GM19023 (cell line): ENCODE results near the gene HLA-DPA1.
"Not testable (repeated sequence)": the region's sequence is repeated elsewhere in the genome, so short reads cannot be mapped to it uniquely, and the experiment has no call there.

Experiments used
- ATAC-seq: cut with Tn5 transposase; IDR thresholded peaks from one replicate; pipeline ENCODE4 v1.9.1; 2021; ENCODE audit warnings: mild to moderate bottlenecking, moderate library complexity; ENCODE audit not compliant: unreplicated experiment

Gene HLA-DPA1

DNA sequence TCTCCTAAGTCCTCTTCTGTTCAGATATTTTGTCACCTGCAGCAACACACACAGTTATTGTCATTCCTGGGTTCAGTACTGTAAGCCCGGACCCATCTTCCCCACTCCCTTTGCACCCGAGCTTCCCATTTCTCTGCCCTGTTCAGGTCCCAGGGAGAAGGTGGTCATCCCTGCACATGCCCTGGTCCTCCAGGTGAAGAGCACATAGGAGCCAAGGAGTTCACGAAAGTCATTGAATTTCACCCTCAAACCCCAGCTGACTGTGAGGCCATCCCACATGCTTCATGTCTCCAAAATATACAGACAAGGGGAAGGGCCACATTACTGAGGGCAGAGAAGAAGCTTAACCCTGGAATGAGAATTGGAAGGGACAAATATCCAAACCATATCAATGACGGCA lies 8.1 kb downstream of the HLA-DPA1 start:
- no peak for ATAC-seq

- no peak for ATAC-seq
Measured at GRCh38 chr6:33064723-33065122, 8.7 kb downstream of the HLA-DPA1 start.

GRCh38 chr6:33063435-33063834 lies 10.0 kb downstream of the HLA-DPA1 start:
- ATAC-seq, result not testable (repeated sequence)

- no peak for ATAC-seq
Measured at GRCh38 chr6:33061987-33062386, 11.5 kb downstream of the HLA-DPA1 start.

DNA sequence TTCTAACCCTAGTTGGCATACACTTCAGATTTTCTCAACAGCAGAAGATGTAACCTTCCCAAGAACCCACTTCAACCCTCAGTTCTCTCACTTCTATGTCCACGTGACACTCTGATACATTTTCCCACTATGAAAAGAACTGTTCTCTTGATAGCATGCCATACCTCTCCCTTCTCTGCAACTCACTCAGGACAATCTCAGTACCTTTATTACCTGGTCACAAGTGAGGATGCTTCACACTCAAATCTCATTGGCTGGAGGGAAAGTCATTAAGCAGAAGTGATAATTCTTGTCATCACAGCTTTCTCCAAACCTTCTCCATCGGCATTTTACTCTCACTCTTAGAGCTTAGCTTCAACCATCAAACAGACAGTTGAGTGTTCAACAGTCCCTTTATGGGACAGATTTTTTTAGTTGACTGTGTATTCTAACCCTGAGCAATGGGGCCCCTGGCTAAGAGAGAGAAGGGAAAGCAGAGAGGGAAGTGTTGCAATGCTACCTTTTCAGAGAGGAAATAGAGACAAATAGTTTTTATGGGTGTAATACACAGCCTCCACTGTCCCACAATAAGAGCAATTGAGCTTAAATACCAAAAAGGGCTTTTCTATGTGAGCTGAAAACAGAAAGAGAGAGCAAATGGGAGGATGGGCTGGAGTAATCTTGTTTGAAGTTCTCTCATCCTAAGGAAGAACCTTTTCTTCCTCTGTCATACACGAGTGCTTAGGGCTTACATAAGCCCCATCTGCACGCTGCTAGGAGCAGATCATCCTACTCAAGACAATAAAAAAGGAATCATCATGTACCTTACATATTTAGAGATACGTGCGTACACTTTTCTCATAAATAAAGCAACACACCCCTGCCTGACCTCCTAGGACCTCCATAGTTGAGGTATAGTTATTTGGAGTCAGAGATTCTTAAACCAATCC lies 16.0 kb downstream of the HLA-DPA1 start:
- ATAC-seq, result no peak

DNA sequence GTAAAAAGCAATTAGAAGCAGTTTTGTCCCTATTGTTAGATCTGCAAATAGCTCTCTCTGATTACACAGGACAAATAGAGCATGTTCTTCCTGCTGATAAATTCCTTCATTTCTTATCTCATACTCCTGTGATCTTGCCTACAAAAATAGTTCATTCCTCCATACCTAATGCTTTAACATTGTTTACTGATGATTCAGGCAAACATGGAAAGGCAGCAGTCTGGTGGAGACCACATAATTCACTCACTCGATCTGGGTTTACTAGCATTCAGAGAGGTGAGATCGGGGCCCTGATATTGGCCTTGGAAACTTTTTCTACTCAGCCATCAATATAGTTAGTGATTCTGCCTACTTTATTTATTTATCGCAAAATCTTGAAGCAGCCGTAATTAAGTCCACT lies 20.2 kb downstream of the HLA-DPA1 start:
- no peak for ATAC-seq

DNA sequence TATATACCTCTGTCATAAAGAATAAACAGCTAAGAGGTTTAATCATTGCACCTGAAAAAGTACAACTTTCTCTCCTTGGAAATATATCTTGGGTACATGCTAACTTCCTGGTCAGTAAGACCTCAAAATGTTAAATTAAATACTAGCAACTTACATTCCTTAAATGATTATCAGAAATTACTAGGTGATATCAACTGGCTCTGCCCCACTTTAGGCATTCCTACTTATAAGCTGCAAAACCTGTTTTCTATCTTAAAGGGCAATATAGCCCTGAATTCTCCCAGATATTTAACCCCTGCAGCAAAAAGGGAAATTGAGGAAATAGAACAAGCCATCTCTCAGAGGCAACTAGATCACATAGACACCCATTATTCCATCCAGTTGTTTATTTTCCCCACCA lies 20.8 kb downstream of the HLA-DPA1 start:
- no peak for ATAC-seq

GRCh38 chr6:33050014-33050810 lies 23.2 kb downstream of the HLA-DPA1 start:
- no peak for ATAC-seq

GRCh38 chr6:33049323-33050013 lies 24.0 kb downstream of the HLA-DPA1 start:
- no peak for ATAC-seq

- ATAC-seq, result no peak
Measured at GRCh38 chr6:33040157-33040556, 33.3 kb downstream of the HLA-DPA1 start.

DNA sequence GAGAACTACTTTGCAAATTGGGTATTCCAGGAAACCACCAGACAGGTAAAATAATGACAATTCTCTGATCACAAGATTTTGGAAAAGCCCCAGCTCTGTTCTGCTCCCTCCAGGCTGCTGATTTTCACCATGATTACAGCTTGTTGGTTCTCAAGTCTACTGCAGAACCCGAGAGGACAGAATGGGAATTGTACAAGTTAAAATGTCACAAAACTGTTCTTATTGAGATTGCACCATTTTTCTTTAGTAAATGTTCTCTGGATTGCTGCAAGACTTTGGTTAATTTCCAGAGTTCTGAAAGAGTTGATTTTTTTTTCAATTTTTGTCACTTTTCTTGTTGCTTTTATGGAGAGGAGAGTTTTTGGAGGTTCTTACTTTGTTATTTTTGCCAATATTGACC lies 36.9 kb downstream of the HLA-DPA1 start:
- ATAC-seq, result no peak

- ATAC-seq, result no peak
Measured at GRCh38 chr6:33034554-33034953, 38.9 kb downstream of the HLA-DPA1 start.

DNA sequence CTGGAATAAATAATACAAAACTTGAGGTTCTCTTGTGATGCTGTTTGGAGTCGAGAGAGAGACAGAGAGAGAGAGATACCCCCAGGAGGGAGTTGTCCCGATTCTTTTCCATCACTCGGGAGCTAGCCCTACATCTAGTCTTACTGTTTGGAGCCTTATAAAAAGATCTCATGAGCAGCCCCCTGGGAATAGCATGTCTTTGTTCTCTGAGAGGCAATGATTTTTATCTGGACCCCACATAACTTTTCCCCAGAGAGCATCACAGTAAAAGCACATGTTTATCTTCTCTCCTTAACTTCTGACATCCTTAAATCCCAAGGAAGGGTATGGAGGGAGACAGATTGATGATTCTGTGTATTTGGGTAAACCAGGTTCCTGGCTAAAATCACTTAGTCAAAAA lies 43.2 kb downstream of the HLA-DPA1 start:
- no peak for ATAC-seq

DNA sequence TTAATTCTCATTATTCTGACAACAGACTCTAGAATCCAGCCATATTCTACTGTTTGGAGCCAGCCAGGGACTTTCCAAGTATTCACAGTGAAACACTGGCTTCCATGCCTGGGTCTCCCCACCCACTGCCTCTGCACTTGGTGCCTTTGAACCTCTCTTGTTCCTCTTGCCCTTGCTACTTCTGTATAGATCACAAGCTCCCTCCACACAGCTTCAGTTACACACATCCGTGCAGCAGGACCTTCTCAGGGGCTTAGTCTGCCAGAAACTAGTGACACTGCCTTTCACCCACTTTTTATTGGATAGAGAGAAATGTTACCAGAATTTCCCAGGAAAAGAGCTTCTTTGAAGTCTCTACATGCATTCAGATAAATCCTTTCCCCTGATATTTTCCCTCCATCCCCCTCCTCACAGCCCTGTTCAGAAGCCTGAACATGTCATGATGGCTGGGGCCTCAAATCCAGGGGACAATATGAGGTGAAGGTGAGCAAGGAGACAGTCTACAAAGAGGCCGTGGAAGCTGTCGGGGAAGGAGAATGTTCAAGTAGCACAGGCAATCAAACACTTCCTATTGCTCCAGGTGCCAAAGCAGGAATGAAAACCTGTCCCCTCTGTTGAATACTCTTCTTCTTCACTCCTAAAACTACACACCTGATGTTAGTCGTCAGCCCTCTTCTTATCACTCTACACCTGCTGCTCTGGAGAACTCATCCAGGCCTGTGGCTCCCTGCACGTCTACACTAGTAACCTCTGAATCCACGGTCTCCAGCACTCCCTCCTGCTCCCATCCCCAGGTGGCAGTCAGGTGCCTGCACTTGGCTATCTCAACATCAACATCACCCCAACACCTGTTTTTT lies 43.9 kb downstream of the HLA-DPA1 start:
- ATAC-seq, result peak; percentile 80

DNA sequence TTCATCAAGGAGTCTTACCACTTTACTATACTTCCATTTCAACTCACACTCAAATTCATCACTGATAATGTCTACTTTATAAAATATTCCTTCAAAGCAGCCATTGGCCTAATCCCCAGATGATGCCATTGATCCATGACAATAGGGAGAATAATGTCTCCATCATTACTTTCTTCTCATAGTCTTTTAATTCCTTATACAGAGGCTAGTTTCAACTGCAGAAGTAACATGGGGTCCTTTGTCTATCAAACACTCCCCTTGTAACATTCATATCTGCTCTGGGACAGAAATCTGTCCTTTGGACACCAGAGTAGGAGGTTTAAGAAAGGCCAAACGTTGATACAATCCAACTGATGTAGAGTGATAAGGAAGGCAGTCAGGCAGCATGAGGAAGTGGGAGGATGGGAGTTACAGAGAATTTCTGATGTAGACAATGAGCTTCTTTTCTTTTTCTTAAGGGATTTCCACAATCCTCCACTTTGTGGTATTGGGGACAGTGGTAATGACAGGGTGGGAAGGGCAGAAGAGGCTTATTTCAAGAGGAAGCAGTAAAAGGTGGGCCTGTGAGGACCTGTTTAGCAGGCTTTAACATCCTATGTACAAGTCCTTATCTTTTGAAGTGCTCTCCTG lies 45.1 kb downstream of the HLA-DPA1 start:
- no peak for ATAC-seq

- ATAC-seq, result no peak
Measured at GRCh38 chr6:33024521-33024920, 48.9 kb downstream of the HLA-DPA1 start.

DNA sequence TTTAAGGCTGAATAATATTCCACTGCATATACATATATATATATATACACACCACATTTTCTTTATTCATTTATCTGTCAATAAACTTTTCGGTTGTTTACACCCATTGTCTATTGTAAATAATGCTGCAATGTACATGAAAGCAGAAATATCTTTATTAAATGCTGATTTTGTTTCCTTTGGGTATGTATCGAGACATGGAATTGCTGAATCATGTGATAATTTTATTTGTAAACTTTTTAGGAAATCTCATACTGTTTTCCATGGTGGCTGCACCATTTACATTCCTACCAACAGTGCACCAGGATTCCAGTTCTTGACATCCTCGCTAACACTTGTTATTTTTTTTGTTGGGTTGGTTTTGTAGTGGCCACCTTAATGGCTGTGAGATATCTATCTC lies 49.9 kb downstream of the HLA-DPA1 start:
- no peak for ATAC-seq

- ATAC-seq, result no peak
Measured at GRCh38 chr6:33021917-33022316, 51.5 kb downstream of the HLA-DPA1 start.

DNA sequence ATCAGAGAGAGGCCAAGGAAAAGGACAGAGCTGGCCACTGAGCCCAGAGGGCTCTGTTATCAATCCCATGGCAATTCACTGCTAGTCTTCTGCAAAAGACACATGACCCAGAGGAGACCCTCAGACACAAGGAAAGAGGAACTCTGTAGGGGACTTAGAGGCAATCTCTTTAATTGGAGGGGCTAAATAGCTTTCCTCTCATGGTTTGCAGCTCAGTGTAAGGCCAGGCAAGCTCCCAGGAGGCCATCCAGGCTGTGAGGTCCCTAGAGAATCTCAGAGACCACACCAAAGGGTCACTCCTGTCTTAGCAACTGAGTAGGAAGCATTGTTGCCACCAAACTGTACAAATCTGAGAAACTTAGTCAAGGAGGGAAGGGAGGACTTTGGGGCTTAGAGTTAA lies 54.1 kb downstream of the HLA-DPA1 start:
- no peak for ATAC-seq

DNA sequence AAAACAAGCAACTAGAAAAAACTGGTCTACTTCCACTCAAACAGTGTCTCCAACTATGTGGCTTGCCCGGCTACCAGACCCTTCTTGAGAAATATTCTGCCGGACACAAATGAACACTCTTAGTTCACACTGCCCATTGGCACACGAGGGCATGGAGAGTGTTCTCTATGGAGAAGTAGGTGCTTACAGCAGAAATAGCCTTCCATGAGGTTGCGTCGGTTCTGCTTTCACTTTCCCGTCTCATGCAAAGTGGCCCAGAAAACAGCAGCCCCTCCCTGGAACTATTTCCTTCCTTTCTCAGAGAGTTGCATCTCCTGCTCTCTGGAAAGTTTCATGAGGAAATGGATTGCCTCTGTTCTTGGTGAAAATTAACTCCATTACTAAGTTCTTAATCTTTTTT lies 54.5 kb downstream of the HLA-DPA1 start:
- no peak for ATAC-seq
